HL-60 (cell line): ENCODE results near the gene KIF2C.
A peak's percentile ranks its signal among the peaks of the same experiment; 100 is the strongest.
"Not testable (repeated sequence)": the region's sequence is repeated elsewhere in the genome, so short reads cannot be mapped to it uniquely, and the experiment has no call there.

Experiments used
- DNase-seq, 2 experiments: peaks; one replicate each; pipeline ENCODE4 v3.0.0-alpha.2; 2010 to 2020; ENCODE audit warnings: low read depth in 1 of 2, low spot score in 1 of 2
- H3K27ac ChIP-seq: fragments of 250-450 bp; sonication (Bioruptor Pico); replicated peaks from 2 replicates; pipeline ENCODE4 v1.5.1; 2020; ENCODE audit warnings: mild to moderate bottlenecking, moderate library complexity
- H3K27me3 ChIP-seq: fragments of 250-450 bp; sonication (Bioruptor Pico); 2 replicates; pipeline ENCODE4 v1.5.1; 2021; ENCODE audit warnings: mild to moderate bottlenecking, moderate library complexity; ENCODE audit not compliant: insufficient read depth, poor library complexity, severe bottlenecking
- H3K4me3 ChIP-seq: replicated peaks from 2 replicates; pipeline ENCODE4 v1.5.1; 2011; ENCODE audit warnings: mild to moderate bottlenecking, control low read depth, low read length; ENCODE audit not compliant: insufficient read depth
- GABPA ChIP-seq: IDR thresholded peaks from 2 replicates; pipeline ENCODE4 v1.6.1; 2012; ENCODE audit warnings: low read depth
- POLR2AphosphoS5 ChIP-seq: IDR thresholded peaks from 2 replicates; pipeline ENCODE4 v1.6.1; 2012; ENCODE audit warnings: low read depth
- SPI1 ChIP-seq: IDR thresholded peaks from 2 replicates; pipeline ENCODE4 v1.6.1; 2012; ENCODE audit warnings: low read depth, mild to moderate bottlenecking, borderline replicate concordance
- TF ChIP-seq, protein P1 (sequence below): IDR thresholded peaks from one replicate; pipeline ENCODE4 v1.5.1; 2011; ENCODE audit warnings: low read length, control low read depth, inconsistent platforms; ENCODE audit not compliant: insufficient read depth
- TF ChIP-seq, protein P2 (sequence below): IDR thresholded peaks from 2 replicates; pipeline ENCODE4 v1.6.1; 2012; ENCODE audit warnings: low read depth; ENCODE audit not compliant: insufficient replicate concordance

Gene KIF2C

DNA sequence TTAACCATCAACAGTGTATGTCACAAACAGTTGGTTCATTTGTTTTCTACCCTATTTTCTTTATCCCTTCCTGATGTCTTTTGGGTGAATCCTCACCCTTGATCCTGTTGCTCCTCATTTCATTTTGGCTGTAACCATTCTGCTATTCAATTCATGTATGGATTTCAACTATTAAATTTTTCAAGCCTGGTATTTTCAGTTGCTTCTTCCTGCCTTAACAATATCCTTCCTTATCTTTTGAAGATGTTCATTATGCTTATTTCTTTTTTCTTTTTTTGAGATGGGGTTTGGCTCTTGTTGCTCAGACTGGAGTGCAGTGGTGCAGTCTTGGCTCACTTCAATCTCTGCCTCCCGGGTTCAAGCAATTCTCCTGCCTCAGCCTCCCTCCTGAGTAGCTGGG, 5.9 kb upstream of the KIF2C start:
- no peak overlapping the region for H3K27ac ChIP-seq
- H3K27me3 ChIP-seq, result no peaks in the 10 kb centered on the region
- DNase-seq, result no peak
- TF ChIP-seq SPI1 (no peak), GABPA (no peak), POLR2AphosphoS5 (no peak)
- TF ChIP-seq, protein P1, sequence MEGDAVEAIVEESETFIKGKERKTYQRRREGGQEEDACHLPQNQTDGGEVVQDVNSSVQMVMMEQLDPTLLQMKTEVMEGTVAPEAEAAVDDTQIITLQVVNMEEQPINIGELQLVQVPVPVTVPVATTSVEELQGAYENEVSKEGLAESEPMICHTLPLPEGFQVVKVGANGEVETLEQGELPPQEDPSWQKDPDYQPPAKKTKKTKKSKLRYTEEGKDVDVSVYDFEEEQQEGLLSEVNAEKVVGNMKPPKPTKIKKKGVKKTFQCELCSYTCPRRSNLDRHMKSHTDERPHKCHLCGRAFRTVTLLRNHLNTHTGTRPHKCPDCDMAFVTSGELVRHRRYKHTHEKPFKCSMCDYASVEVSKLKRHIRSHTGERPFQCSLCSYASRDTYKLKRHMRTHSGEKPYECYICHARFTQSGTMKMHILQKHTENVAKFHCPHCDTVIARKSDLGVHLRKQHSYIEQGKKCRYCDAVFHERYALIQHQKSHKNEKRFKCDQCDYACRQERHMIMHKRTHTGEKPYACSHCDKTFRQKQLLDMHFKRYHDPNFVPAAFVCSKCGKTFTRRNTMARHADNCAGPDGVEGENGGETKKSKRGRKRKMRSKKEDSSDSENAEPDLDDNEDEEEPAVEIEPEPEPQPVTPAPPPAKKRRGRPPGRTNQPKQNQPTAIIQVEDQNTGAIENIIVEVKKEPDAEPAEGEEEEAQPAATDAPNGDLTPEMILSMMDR, result no peak
- TF ChIP-seq, protein P2, sequence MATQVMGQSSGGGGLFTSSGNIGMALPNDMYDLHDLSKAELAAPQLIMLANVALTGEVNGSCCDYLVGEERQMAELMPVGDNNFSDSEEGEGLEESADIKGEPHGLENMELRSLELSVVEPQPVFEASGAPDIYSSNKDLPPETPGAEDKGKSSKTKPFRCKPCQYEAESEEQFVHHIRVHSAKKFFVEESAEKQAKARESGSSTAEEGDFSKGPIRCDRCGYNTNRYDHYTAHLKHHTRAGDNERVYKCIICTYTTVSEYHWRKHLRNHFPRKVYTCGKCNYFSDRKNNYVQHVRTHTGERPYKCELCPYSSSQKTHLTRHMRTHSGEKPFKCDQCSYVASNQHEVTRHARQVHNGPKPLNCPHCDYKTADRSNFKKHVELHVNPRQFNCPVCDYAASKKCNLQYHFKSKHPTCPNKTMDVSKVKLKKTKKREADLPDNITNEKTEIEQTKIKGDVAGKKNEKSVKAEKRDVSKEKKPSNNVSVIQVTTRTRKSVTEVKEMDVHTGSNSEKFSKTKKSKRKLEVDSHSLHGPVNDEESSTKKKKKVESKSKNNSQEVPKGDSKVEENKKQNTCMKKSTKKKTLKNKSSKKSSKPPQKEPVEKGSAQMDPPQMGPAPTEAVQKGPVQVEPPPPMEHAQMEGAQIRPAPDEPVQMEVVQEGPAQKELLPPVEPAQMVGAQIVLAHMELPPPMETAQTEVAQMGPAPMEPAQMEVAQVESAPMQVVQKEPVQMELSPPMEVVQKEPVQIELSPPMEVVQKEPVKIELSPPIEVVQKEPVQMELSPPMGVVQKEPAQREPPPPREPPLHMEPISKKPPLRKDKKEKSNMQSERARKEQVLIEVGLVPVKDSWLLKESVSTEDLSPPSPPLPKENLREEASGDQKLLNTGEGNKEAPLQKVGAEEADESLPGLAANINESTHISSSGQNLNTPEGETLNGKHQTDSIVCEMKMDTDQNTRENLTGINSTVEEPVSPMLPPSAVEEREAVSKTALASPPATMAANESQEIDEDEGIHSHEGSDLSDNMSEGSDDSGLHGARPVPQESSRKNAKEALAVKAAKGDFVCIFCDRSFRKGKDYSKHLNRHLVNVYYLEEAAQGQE, result no peak
- no peak overlapping the region for H3K4me3 ChIP-seq

DNA sequence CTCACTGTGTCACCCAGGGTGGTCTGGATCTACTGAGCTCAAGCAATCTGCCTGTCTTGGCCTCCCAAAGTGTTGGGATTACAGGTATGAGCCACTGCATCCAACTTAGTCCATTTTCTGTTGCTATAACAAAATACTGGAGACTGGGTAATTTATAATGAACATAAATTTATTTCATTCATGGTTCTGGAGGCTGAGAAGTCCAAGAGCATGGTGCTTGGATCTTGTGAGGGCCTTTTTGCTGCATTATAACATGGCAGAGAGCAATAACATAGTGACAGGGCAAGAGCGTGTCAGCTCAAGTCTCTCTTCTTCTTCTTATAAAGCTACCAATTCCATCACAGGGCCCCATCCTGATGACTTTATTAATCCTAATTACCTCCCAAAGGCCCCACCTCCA, 3.6 kb upstream of the KIF2C start:
- TF ChIP-seq SPI1 (no peak), GABPA (no peak), POLR2AphosphoS5 (no peak)
- TF ChIP-seq, protein P2, result no peak
- TF ChIP-seq, protein P1, result no peak
- Histone ChIP-seq H3K27ac (no peak overlapping the region), H3K4me3 (no peak overlapping the region), H3K27me3 (no peaks in the 10 kb centered on the region)
- DNase-seq, result no peak

DNA sequence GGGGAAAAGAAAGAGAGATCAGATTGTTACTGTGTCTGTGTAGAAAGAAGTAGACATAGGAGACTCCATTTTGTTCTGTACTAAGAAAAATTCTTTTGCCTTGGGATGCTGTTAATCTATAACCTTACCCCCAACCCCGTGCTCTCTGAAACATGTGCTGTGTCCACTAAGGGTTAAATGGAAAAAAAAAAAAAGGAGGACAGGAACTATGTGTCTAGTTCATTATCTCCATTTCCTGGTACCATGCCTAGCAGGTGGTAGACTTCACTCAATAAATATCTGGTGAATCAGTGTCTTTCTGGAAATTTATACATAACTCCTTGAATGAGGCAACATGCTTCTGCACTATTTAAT, 707 bp upstream of the KIF2C start:
- peak overlapping the region; percentile 77 for H3K27ac ChIP-seq
- H3K4me3 ChIP-seq, result peak overlapping the region; percentile 70
- H3K27me3 ChIP-seq, DNase-seq: not testable (repeated sequence)

DNA sequence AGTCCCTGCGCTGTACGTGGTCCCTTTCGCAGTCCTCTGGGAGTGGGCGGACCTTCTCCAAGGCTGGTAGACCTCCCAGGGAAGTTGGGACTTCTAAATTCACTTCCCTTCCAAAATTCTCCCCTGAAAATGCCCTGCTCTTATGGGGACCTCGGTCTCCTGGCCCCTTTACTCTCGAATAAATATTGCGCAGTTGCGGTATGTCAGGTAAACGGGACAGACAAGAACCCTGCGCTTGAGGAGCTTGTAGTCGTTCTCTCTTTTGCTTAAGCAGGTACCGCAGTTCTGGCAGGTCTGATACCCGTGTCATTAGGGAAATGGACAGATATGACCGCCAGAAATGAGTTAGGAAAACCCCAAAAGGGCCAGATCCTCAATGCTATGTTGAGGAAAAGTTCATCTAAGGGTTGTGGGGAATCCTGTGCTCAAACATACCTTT, 561 bp downstream of the KIF2C start:
- no peak for DNase-seq

More for the DNA sequence above, 561 bp downstream of the KIF2C start:
- Histone ChIP-seq H3K4me3 (peak overlapping the region; percentile 70), H3K27ac (peak overlapping the region; percentile 77), H3K27me3 (no peaks in the 10 kb centered on the region)
- TF ChIP-seq, protein P2, result no peak
- TF ChIP-seq, protein P1, result no peak
- TF ChIP-seq POLR2AphosphoS5 (no peak), GABPA (no peak), SPI1 (no peak; the same call in 1 of the 2 replicates)
